ENCODE data around the gene MYO18A.

DNA sequence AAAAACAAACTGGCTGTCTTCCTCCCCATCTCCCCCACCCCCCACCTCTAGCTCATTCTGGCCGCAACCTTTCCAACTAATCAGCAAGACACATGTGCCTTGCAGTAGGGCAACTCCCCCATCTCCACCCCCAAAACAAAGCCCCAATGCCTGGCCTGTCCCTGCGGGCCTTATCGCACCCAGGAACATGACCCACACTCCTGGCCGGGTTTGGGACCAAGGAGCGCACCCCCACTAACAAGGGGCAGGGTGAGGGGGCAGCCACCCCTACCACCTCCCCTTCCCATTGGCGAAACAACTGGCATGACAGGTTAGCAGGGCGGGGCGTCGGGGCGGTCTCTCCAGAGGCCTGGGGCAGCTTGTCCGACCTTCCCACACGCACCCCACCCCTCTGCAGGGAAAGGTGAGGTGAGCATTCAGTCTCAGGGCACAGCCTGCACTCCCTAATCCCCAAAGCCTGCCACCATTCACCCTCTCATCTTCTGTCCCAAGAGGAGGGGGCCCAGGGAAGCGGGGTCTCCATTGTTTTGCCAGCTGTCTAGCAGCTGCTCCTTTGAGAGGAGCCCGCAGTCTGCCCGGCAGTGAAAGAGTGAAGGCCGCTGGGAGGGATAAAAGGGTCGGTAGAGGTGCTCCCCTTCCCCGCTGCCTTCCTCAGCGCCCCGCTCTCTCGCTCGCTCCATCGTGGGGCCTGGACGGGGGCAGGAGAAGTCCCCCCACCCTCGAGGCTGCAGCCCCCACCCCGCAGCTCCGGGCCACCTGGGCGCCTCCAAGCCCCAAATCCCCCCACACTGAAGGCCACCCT lies 765 bp downstream of the MYO18A start:
- TF ChIP-seq, protein P1, sequence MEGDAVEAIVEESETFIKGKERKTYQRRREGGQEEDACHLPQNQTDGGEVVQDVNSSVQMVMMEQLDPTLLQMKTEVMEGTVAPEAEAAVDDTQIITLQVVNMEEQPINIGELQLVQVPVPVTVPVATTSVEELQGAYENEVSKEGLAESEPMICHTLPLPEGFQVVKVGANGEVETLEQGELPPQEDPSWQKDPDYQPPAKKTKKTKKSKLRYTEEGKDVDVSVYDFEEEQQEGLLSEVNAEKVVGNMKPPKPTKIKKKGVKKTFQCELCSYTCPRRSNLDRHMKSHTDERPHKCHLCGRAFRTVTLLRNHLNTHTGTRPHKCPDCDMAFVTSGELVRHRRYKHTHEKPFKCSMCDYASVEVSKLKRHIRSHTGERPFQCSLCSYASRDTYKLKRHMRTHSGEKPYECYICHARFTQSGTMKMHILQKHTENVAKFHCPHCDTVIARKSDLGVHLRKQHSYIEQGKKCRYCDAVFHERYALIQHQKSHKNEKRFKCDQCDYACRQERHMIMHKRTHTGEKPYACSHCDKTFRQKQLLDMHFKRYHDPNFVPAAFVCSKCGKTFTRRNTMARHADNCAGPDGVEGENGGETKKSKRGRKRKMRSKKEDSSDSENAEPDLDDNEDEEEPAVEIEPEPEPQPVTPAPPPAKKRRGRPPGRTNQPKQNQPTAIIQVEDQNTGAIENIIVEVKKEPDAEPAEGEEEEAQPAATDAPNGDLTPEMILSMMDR (IDR thresholded peaks at IDR 0.05) = no peak
- peak; percentile 69 to 89 (median 88) for TF ChIP-seq POLR2AphosphoS5 (IDR thresholded peaks at IDR 0.05)
- TF ChIP-seq POLR2A (IDR thresholded peaks at IDR 0.05) = peak; percentile 84
- TF ChIP-seq EP300 (IDR thresholded peaks at IDR 0.05; ENCODE audit: low read depth) = no peak
